ENCODE data around the gene MAP7.
"Not testable (repeated sequence)": the region's sequence is repeated elsewhere in the genome, so short reads cannot be mapped to it uniquely, and the experiment has no call there.

The MAP7 gene

DNA sequence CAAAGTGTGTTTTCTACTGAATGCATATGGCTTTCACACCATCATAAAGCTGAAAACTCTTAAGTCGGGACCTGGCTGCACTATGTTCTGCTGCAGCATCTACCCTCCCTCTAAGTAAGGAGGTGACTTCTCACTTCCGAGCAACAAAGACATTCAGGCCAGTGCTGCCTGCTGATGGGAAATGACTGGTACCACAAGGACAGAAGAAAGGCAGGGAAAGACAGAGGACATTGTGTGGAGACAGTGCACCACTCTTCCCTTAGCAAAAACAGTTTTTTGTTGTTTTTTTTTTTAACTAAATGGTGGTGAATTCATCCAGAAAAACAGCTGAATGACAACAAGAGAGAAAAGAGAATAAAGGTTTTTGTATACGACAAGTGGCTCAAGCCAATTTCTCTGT lies 81.5 kb downstream of the MAP7 start:
- DNase-seq (ENCODE audit: low read depth in 2 of 2), result no peak

GRCh38 chr6:136467186-136467585 lies 83.0 kb downstream of the MAP7 start:
- no peak for DNase-seq (ENCODE audit: low read depth in 2 of 2)

DNA sequence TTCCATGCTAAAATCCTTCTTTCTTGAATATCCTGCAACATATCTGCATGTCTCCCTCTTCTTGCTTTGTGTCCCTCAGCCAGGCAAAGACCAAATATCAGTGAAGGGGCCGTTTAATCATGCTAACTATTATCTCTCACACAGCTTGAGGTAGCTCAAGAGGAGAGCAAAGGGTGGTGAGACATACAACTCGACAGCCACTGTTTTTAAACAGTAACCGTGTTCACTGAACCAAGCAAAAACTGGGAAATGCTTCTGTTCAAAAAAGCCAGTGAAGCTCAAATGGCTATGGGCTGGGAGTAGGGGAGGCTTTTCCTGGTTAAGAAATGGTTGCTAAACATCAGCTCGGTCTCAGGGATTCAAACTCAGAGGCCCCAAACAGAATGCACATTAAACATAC lies 83.4 kb downstream of the MAP7 start:
- DNase-seq (ENCODE audit: low read depth in 2 of 2), result no peak

DNA sequence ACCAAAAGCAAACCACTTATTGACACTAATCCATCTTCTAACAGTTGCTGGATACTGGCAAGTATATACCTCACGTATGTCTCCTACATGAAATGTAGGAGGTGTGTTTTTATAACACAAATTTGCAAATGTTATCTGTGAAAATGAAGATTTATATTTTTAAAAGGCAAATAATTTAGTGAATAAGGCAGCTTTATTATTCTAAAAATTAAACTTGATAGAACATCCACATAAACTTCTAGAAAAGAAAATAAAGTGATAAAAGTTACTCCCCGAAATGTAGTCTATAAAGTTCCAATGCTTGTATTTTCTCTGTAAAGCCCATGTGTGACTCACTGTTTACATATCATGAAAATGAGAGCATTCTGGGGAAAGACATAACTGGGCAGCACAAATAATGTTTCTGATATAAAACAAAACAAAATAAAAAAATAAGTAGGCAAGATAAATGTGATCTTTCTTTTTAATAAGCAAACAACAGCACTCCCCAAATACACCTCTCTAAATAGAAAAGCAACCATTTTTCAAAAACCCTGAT lies 84.4 kb downstream of the MAP7 start:
- DNase-seq (ENCODE audit: low read depth in 2 of 2), result no peak

GRCh38 chr6:136464874-136465273 lies 85.3 kb downstream of the MAP7 start:
- DNase-seq (ENCODE audit: low read depth in 2 of 2), result no peak

DNA sequence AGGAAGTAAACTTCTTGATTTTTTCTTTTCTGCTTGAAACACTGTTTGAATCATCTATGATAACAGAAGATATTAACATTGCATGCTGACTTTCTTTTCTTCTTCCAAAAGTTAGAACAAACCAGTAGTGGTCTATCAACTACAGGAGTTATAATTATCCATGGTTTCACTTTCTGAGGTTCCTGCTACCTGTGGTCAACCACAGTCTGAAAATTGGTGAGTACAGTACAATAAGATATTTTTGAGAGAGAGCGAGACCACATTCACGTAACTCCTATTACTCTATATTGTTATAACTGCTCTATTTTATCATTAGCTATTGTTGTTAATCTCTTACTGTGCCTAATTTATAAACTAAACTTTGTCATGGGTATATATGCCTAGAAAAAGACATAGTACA lies 86.1 kb downstream of the MAP7 start:
- DNase-seq (ENCODE audit: low read depth in 2 of 2), result no peak

- DNase-seq (ENCODE audit: low read depth in 2 of 2), result no peak
Measured at GRCh38 chr6:136463743-136464142, 86.5 kb downstream of the MAP7 start.

DNA sequence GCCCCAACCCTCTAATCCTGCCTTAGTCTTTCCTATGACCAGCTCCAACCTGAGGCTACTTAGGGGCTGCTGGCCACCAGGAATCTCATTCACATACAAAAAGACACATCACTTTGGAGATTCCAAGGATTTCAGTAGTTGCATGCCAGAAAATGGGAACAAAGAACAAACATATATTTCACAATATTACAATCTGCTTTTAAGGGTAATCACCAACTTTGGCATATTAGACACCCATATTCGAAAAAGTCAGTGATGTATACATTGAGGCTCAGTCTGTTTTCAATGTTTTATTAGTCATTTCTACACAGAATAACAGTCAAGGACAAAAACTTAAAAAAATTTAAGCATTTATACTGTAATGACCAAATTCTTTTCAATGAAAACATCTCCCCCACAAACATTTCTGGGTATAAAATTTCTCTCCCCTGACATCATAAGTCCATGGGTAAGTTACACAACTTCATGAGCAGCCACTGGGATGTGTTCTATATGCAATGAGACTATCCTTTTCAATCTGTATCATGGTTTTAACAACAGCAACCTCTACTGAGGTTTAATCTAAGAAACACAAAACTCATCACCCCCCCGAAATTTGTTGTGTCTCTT lies 103.5 kb downstream of the MAP7 start:
- DNase-seq (ENCODE audit: low read depth in 2 of 2), result no peak

GRCh38 chr6:136446145-136446544 lies 104.1 kb downstream of the MAP7 start:
- DNase-seq (ENCODE audit: low read depth in 2 of 2), result no peak

GRCh38 chr6:136445063-136445462 lies 105.2 kb downstream of the MAP7 start:
- DNase-seq (ENCODE audit: low read depth in 2 of 2), result no peak

DNA sequence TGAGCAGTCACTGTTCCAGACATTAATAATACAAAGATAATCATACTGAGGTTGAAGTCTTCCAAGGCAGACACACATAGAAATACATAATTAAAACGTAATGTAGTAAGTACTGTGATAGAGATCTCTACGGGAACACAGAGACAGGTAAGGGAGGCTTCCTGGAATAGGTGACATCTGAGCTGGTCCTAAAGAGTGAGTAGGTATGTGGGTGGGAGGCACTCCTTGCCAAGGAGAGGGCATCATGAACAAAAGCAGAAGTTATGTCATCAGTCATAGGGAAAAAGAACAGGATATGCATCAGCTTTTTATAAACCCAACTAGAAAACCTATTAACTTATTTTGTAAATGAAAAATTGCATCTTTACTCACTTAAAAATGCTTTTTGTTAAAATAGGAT lies 110.0 kb downstream of the MAP7 start:
- DNase-seq (ENCODE audit: low read depth in 2 of 2), result no peak

- no peak for DNase-seq (ENCODE audit: low read depth in 2 of 2)
Measured at GRCh38 chr6:136439514-136440190, 110.6 kb downstream of the MAP7 start.

DNA sequence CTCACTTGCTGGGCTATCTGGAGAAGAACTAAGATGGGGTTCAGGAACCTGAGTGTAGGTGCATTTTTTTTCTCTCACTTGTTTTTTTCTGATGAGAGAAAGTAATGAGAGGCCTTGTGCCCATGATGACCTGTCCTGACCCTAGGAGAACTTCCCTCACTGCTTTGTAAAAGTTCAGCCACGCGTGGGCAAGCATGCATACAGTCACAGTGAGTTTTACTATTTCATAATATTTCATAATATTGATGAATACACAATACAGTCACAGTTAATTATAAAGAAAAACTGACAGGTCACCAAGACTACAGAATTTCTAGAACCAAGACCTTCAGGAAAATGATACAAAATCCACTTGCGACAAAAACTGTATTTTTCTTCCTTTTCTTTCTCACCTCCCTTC lies 111.8 kb downstream of the MAP7 start:
- no peak for DNase-seq (ENCODE audit: low read depth in 2 of 2)

- DNase-seq (ENCODE audit: low read depth in 2 of 2), result no peak
Measured at GRCh38 chr6:136437246-136437645, 113.0 kb downstream of the MAP7 start.

DNA sequence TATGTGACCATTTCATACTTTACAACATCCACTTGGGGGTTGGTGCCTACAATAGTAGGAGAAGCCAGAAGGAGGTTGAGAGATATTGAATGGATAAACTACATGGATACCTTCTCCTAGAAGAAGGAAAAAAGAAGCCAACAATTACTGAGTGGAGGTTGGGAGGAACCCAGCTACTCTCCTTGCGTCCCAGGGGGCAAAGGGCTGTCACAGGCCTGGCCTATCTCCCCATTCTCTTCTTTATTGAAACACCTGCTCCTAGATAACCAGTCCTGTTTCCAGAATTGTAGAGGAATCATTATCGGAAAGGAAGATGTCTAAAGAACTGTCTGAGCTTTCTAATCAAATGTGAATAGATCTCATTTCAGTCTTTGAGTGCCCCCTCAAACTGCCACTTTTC lies 115.1 kb downstream of the MAP7 start:
- DNase-seq (ENCODE audit: low read depth in 2 of 2), result no peak

GRCh38 chr6:136431306-136431705 lies 118.9 kb downstream of the MAP7 start:
- DNase-seq (ENCODE audit: low read depth in 2 of 2), result not testable (repeated sequence)

DNA sequence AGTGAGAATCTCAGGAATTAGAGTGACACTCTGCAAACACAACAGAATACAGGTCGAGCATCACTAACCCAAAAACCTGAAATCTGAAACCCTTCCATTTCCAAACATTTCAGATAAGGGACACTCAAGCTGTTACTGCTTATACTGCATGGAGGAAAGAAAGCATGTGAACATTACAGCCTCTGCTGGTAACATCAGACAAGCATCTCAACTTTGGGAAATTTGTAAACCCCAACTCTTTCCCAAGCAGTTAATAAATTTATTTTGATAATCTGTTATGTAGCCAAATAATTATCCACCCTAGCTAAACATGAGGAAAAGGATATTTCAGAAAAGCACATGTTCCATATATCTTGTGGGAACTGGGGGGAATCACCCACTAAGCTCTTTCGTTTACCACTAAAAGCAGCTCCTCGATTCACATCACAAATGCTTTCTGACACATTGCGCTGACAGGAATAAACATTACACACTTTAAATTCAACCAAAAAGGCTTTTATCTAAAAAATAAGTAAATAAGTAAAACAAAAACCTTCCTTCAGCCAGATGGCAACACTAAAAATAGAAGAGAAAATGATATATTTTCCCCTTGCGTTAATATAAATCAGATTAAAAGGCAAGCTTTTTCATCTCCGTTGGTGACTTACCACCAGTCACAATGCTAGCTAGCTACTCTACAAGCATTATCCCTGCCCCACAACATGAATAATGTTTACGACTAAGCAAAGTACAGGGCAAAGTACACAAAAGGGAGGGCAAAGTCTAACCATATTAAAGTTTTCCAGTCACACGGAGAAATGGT lies 120.8 kb downstream of the MAP7 start:
- no peak for DNase-seq (ENCODE audit: low read depth in 2 of 2)

GRCh38 chr6:136427378-136427717 lies 122.9 kb downstream of the MAP7 start:
- no peak for DNase-seq (ENCODE audit: low read depth in 2 of 2)

GRCh38 chr6:136426627-136427377 lies 123.4 kb downstream of the MAP7 start:
- no peak for DNase-seq (ENCODE audit: low read depth in 2 of 2)

- no peak for DNase-seq (ENCODE audit: low read depth in 2 of 2)
Measured at GRCh38 chr6:136425793-136426192, 124.4 kb downstream of the MAP7 start.

DNA sequence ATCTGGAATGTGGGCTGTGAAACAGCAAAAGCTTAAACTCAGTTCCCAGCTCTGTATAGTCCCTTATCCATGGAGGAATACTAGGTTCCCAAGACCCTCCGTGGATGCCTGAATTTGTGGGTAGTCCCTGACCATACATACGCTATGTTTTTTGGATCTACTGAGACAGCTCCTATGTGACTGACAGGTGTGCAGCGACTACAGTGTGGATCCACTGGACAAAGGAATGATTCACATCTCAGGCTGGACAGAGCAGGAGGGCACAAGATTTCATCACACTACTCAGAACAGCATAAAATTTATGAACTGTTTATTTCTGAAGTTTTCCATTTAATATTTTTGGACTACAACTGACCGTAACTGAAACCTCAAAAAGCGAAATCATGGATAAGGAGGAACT lies 125.3 kb downstream of the MAP7 start:
- no peak for DNase-seq (ENCODE audit: low read depth in 2 of 2)

GRCh38 chr6:136424450-136424849 lies 125.8 kb downstream of the MAP7 start:
- no peak for DNase-seq (ENCODE audit: low read depth in 2 of 2)

Measured in stimulated activated CD8-positive, alpha-beta memory T cell treated with anti-CD3 and anti-CD28 coated beads, Interleukin-2, amount 100 ng/mL, for 1 hour (primary cell).